ENCODE data around the gene MSI2.

DNA sequence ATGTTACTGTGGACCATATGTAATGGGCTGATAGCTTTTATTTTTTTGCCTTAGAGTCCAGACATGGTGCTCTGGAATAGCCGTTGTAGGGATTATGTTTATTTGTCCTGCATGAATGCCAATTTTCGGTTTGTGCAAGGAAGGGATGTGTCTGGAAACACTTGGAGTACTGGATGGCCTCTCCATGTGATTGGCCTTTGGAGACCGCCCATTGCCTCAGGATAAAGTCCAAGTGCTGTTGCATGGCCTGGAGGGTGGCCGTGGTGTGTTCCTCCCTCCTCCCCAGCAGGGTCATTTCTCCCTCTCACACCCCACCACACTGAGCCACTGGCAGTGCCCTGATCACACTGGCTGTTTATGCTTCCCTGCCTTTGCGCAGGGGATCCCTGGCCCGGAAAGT is 93.9 kb downstream of the MSI2 start:
- TF ChIP-seq, protein P1, sequence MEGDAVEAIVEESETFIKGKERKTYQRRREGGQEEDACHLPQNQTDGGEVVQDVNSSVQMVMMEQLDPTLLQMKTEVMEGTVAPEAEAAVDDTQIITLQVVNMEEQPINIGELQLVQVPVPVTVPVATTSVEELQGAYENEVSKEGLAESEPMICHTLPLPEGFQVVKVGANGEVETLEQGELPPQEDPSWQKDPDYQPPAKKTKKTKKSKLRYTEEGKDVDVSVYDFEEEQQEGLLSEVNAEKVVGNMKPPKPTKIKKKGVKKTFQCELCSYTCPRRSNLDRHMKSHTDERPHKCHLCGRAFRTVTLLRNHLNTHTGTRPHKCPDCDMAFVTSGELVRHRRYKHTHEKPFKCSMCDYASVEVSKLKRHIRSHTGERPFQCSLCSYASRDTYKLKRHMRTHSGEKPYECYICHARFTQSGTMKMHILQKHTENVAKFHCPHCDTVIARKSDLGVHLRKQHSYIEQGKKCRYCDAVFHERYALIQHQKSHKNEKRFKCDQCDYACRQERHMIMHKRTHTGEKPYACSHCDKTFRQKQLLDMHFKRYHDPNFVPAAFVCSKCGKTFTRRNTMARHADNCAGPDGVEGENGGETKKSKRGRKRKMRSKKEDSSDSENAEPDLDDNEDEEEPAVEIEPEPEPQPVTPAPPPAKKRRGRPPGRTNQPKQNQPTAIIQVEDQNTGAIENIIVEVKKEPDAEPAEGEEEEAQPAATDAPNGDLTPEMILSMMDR (IDR thresholded peaks at IDR 0.05) = no peak
- TF ChIP-seq POLR2A (IDR thresholded peaks at IDR 0.05) = no peak

Data from gastroesophageal sphincter (tissue), 3 donors.